LNCaP clone FGC (cell line): ENCODE results near the gene PITX2.
A peak's percentile ranks its signal among the peaks of the same experiment; 100 is the strongest.
"Not testable (repeated sequence)": the region's sequence is repeated elsewhere in the genome, so short reads cannot be mapped to it uniquely, and the experiment has no call there.

Experiments used
- DNase-seq: peaks from one replicate; pipeline ENCODE4 v3.0.0-alpha.2; 2011; ENCODE audit warnings: low read depth
- H3K4me3 ChIP-seq: 2 replicates; pipeline ENCODE4 v1.5.1; 2011; ENCODE audit warnings: mild to moderate bottlenecking, low read depth, low read length, control low read depth
- CTCF ChIP-seq: IDR thresholded peaks from 2 replicates; pipeline ENCODE4 v1.5.1; 2012; ENCODE audit warnings: mild to moderate bottlenecking; ENCODE audit not compliant: control insufficient read depth, insufficient read depth; ENCODE audit errors: extremely low read depth

PITX2 gene

GRCh38 chr4:110586131-110586850, 36.6 kb downstream of the PITX2 start:
- peak; percentile 69 for TF ChIP-seq CTCF
- no peak overlapping the region for H3K4me3 ChIP-seq
- DNase-seq = peak; percentile 30

- H3K4me3 ChIP-seq, DNase-seq: not testable (repeated sequence)
Observed at GRCh38 chr4:110576696-110577095, 46.2 kb downstream of the PITX2 start.
